Measurements from ENCODE around the gene FTO.
A peak's percentile ranks its signal among the peaks of the same experiment; 100 is the strongest.

Gene FTO

DNA sequence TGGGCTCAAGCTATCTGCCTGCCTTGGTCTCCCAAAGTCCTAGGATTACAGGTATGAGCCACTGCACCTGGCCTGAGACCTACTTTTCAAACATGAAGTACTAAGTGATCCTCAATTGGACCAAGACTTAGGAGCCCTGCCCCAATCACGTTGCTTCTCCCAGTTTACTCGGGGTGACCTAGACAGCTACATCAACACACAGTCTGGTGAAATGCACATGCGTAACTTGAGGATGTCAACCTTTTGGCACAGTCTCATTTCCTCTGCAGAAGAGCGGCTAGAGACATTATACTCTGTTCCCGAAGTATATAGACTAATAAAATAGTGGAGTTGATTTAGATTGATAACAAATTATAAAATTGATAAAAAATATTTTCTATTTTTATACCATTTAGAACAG lies 17.1 kb downstream of the FTO start:
- TF ChIP-seq POLR2A (IDR thresholded peaks at IDR 0.05; ENCODE audit: low read depth, low read length) = no peak
- DNase-seq (ENCODE audit: insufficient read length, low spot score) (no peak), FAIRE-seq (no peak)

DNA sequence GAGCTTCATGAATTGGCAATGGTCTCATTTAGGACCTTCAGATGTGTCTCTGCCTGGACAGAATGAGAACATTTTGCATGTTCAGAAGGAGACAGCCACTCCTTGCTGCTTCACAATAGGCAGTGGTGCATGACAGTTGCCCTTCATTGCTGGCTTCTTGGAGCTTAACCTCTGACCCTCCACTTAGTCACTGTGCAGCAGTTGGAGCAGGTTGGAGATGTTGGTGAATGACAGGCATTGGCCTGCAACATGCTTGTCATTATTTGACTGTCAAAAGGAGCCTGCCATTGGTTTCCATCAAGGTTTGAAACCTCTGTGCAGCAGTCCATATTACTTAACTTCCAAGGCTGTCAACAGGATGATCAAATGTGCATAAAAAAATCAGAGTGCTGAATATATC lies 22.7 kb downstream of the FTO start:
- no peak for DNase-seq (ENCODE audit: insufficient read length, low spot score)
- no peak for TF ChIP-seq POLR2A (IDR thresholded peaks at IDR 0.05; ENCODE audit: low read depth, low read length)
- no peak for FAIRE-seq

DNA sequence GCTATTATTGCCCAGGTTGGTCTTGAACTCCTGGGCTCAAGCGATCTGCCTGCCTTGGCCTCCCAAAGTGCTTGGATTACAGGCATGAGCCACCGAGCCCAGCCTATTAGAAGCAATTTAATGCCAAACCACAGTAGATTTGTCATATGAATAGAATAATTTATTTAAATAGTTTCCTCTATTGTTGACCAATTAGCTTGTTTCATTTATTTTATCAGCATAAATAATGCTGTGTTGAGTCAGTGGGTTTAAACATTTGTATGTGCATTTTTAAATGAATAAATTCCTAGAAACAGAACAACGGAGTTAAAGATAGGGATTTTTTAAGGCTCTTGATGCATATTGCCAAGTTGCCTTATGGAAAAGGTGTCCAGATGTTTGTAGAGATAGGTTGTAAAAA lies 26.7 kb downstream of the FTO start:
- DNase-seq (ENCODE audit: insufficient read length, low spot score) = no peak
- TF ChIP-seq POLR2A (IDR thresholded peaks at IDR 0.05; ENCODE audit: low read depth, low read length) = no peak
- FAIRE-seq = no peak

DNA sequence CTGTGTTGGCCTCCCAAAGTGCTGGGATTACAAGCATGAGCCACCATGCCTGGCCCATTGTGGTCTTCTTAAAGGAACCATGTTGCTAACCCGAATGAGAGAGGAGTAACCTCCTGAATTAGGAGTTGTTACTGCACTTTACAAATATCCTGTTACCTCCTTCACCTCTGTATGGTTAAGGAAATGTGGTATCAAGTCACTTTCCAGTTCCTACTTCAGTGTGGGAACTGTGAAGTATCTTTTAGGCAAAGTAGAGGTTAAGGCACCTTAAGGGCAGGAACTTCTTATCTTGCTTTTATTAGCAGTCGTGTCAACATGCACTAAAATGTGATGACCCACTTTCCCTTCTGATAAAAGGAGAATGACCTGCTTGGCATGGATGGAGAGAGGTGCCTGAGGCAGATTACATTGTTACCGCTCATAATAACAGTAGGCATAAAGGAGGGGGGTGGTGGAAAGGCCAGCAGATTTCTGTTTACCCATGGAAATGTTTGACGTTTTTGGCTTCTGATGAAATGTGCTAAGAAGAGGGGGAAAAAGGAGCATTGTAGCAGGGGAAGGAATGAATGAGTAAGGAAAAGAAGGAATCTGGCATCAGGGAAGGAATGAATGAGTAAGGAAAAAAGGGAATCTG lies 28.5 kb downstream of the FTO start:
- no peak for FAIRE-seq
- TF ChIP-seq POLR2A (IDR thresholded peaks at IDR 0.05; ENCODE audit: low read depth, low read length) = no peak
- DNase-seq (ENCODE audit: insufficient read length, low spot score) = no peak

DNA sequence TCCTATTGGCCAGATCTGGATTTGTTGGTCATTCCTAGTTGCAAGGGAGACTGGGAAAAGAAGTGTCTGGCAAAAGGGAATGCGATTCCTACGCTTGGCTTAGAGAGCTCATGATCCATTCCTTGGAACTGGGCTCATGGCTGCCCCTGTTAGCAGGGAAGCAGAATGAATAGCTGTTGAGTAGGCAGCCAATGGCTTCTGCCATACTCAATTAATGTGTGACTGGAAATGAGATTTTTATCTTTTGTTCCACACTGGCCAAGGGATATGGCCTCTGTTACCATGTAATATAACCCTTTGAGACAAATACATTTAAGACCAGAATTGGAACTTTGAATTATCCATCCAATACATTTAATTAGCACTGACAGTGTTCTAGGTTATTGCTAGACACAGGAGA lies 31.0 kb downstream of the FTO start:
- no peak for TF ChIP-seq POLR2A (IDR thresholded peaks at IDR 0.05; ENCODE audit: low read depth, low read length)
- no peak for FAIRE-seq
- no peak for DNase-seq (ENCODE audit: insufficient read length, low spot score)

DNA sequence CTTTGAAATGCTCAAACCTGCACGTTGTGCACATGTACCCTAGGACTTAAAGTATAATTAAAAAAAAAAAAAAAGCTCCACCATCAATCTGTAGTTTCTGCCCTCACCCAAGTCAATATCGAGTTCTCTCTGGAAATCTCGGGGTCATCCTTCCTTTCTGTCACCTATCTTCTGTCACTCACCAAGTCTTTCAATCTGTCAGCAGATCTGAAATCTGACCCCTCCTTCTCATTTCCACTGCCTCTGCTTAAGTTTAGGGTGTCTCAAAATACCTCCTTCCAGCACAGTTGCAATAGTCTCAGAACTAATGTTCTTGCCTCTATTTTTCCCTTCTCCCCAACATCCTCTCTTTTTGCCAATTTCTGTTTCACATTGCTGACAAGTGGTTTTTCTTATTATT lies 32.3 kb downstream of the FTO start:
- no peak for TF ChIP-seq POLR2A (IDR thresholded peaks at IDR 0.05; ENCODE audit: low read depth, low read length)
- no peak for FAIRE-seq
- no peak for DNase-seq (ENCODE audit: insufficient read length, low spot score)

DNA sequence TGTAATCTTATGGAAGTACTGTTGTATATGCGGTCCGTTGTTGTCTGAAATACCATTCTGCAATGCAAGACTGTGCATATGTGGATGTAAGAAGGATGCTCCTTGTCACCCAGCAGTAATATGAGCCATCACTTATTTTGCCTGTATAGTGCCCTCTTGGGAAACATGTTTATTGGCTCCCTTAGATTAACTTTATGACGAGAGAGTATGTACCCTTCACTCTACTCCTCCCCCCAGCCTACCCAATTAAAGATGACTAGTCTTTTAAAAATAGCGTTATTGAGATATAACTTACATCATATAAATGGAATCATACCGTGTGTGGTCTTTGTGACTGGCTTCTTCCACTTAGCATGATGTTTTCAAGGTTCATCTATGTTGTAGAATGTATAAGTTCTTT lies 33.6 kb downstream of the FTO start:
- DNase-seq (ENCODE audit: insufficient read length, low spot score) (no peak), FAIRE-seq (no peak)
- TF ChIP-seq POLR2A (IDR thresholded peaks at IDR 0.05; ENCODE audit: low read depth, low read length) = no peak

DNA sequence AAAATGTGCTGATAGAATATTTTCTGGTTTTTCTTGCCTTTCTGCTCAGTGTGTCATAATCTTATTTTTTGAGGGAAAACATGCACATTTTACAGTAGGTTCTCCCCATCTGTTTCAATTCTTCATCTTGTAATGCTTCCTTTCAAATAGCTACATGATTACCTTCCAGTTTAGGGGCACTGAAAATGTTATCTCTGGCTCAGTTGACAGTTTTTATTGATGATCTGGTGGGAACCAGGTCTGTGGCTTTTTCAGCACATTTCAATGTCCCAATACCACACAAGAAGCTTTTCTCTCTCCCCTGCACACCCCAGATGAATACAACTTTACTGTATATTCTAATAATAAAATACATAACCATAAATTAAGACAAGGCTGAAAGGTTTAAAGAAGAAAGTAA lies 36.5 kb downstream of the FTO start:
- TF ChIP-seq POLR2A (IDR thresholded peaks at IDR 0.05; ENCODE audit: low read depth, low read length) = no peak
- DNase-seq (ENCODE audit: insufficient read length, low spot score) (no peak), FAIRE-seq (no peak)

DNA sequence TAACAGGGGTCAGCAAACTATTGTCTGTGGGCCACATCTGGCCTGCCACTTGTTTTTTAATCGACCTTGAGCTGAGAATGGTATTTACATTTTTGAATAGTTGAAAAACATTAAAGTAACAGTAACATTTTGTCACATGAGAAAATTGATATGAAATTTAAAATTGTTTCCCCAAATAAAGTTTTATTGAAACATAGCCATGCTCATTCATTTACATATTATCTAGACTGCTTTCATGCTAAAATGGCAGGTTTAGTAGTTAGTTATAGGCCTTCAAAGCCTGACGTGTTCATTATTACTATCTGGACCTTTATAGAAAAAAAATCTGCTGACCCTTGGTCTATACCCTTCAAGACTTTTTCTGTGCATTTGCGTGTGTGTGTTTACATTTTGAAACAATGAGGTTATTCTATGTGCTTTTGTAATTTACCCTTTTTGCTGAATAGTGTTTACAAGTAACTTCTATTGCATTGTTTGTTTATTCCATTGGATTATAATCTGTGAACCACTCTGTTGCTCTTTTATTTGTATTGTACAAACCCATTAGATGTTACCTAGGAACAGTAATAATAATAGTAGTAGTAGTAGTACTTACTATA lies 37.1 kb downstream of the FTO start:
- FAIRE-seq = no peak
- TF ChIP-seq POLR2A (IDR thresholded peaks at IDR 0.05; ENCODE audit: low read depth, low read length) = no peak
- no peak for DNase-seq (ENCODE audit: insufficient read length, low spot score)

DNA sequence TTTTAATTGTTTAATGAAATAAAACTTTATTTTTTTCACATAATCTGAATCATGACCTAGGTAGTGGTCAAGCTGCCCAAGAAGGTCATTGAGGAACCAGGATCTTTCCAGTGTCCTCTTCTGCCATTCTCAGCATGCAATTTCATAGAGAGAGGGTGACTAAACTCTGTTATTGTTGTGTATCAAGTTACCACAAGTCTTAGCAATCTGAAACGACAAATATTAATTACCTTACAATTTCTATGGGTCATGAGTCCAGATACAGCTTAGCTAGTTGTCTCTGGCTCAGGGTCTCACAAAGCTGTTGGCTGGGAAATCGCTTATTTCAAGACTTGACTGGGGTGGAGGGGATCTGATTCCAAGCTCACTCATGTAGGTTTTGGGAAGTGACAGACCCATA lies 37.6 kb downstream of the FTO start:
- no peak for FAIRE-seq

DNA sequence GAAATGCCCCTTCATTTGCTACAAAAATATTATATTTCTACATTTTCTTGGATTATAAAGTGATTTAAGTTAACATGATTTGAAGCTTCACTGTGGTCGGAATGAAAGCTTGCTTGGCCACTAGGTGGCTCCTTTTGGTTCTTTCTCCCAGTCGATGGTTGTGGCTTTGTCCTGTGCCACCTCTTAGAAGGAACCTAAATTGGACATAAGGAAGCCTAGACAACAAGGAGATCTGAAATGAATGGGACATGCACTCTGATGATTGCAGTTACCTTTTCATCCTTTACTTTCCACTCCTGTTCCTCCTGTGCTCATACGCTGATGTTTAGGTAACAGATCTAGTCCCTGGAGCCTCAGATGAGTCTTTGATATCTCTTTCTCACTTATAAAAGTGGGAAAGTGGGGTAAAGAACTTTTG lies 39.2 kb downstream of the FTO start:
- peak; percentile 80 for FAIRE-seq
- TF ChIP-seq POLR2A (IDR thresholded peaks at IDR 0.05; ENCODE audit: low read depth, low read length) = no peak
- DNase-seq (ENCODE audit: insufficient read length, low spot score) = no peak

More for the DNA sequence above, 37.6 kb downstream of the FTO start:
- no peak for TF ChIP-seq POLR2A (IDR thresholded peaks at IDR 0.05; ENCODE audit: low read depth, low read length)
- DNase-seq (ENCODE audit: insufficient read length, low spot score) = no peak

DNA sequence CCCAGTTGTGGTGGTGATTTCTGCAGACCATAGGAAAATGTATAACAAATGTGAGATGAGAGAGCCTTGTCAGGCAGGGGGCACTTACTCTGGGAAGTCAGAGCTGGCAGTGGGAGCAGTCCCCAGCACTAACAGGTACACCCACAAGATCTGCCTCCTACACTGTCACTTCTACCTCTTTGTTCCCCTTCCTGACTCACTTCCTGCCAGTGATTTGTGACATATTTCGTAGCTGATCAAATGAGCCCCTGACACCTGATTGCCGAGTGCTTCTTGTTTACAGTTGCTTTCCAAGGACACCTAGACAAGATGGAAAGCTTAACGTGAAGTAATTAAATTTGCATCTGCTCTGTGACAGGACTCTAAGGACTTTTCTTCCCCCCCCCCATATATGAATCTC lies 40.5 kb downstream of the FTO start:
- DNase-seq (ENCODE audit: insufficient read length, low spot score) (no peak), FAIRE-seq (peak; percentile 64)
- no peak for TF ChIP-seq POLR2A (IDR thresholded peaks at IDR 0.05; ENCODE audit: low read depth, low read length)

DNA sequence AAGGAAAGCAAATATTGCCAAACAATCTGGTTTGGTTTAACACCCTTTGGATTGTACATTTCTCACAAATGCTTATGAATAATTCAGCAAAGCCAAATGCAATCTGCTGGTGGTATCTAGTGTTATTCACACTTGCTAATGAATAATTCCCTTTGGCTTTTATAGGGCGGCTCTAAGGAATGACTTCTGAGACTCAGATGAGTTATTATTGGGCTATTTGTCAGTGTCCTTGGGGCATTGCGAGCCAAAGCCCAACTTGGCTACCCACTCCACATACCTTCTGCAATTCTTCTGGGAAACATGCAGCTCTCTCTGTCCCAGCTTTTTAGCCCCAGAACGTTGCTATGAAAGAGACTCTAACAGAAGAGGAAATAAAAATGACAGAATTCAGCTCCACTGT lies 41.1 kb downstream of the FTO start:
- TF ChIP-seq POLR2A (IDR thresholded peaks at IDR 0.05; ENCODE audit: low read depth, low read length) = no peak
- FAIRE-seq (peak; percentile 45), DNase-seq (ENCODE audit: insufficient read length, low spot score) (no peak)

DNA sequence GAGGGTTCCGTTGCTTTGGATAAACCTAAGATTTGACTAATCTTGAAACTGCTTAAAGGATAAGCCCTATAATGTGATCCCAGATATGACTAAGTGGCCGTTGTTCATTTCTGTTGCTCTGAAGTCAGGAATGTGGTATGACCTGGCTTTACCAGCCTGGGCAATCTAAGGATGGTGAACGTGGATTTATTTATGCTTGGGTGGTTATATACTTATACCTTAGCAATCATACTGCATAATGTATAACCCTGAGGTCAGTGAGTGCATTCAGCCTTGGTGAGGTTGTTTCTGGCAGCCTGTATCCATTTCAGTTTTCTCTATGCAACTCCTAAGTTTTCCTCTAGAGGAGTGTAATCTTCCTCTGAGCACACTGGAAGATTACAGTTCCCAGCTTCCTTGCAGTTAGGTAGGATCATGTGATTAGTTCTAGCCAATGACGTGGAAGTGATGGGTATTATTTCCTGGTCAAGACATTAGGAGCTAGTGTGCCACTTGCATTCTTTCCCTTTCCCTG lies 41.9 kb downstream of the FTO start:
- DNase-seq (ENCODE audit: insufficient read length, low spot score) = peak; percentile 22

DNA sequence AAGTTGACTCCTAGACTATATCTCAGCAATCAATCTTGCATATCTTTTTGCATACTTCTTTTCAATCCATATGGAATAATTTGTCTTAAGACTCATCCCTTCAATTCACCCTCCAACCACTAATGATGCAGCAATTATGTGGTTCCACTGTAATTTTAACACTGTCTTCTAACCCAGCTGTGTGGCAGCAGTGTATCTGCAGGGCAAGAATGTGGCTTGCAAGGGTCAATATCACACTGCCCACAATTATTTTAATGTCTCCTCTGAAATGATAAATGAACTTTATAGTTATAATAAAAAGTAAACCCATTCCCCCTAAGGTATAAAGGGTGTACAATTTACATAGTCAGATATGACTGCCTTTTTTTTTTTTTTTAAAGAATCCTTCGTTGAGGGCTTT lies 48.6 kb downstream of the FTO start:
- no peak for FAIRE-seq
- TF ChIP-seq POLR2A (IDR thresholded peaks at IDR 0.05; ENCODE audit: low read depth, low read length) = no peak
- no peak for DNase-seq (ENCODE audit: insufficient read length, low spot score)

More for the DNA sequence above, 41.9 kb downstream of the FTO start:
- peak; percentile 98 for FAIRE-seq
- no peak for TF ChIP-seq POLR2A (IDR thresholded peaks at IDR 0.05; ENCODE audit: low read depth, low read length)
